Urinary bladder (tissue), 4 donors: ENCODE results near the gene SLC23A2. TPM values are rescaled to one million over a fixed set of nuclear protein-coding genes. Genes with fewer than 3 reads are reported as not detected.
A peak's percentile ranks its signal among the peaks of the same experiment; 100 is the strongest.

Source experiments
- DNase-seq: peaks from one replicate; pipeline ENCODE4 v3.0.0-alpha.2; 2015; ENCODE audit errors: extremely low spot score
- H3K27ac ChIP-seq: one replicate; pipeline ENCODE4 v1.5.1; 2013; ENCODE audit warnings: low read depth, mild to moderate bottlenecking, moderate library complexity
- H3K36me3 ChIP-seq: one replicate; pipeline ENCODE4 v1.6.1; 2013; ENCODE audit warnings: mild to moderate bottlenecking, moderate library complexity; ENCODE audit not compliant: insufficient read depth
- H3K4me1 ChIP-seq: one replicate; pipeline ENCODE4 v1.6.1; 2013; ENCODE audit warnings: mild to moderate bottlenecking, moderate library complexity; ENCODE audit not compliant: insufficient read depth
- H3K4me3 ChIP-seq: one replicate; pipeline ENCODE4 v1.5.1; 2013; ENCODE audit warnings: low read depth, low read length
- WGBS: extraction: QIAGEN DNeasy Blood & Tissue Kit; methylation state at CpG from one replicate; pipeline ENCODE4 v1.1.7; 2013; 5-methylcytosine and 5-hydroxymethylcytosine counted together
- polyA plus RNA-seq: library from polyadenylated mRNA; stranded (reverse); fragments of 200-250 nt; gene quantifications from one replicate; pipeline ENCODE4 v1.2.3, GENCODE V29; 2013
- total RNA-seq: library from RNA; depleted of rRNA; stranded (reverse); fragments of >200 nt; gene quantifications from one replicate; pipeline ENCODE4 v1.2.3, GENCODE V29; 2014
- donor health status: healthy with polysubstance abuse.
- donor health status: healthy.

The SLC23A2 gene
- total and polyA plus RNA-seq, 2 donors = 17.5 to 22.7 TPM

DNA sequence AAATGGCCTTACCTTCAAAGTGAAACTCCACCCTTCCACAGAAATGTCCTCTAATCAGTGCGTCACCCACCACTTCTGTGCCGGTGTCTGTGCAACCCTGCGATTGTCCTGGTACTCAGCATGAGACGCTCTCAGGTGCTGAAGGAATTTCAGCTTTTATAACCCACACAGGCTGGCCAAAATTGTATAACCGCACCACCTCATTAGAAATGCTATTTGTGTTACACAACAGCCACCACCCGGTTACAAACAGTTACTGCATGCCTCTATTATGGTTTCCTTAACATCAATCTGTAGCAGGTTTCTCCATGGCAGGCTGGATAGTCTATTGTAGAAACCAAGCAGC, 51.5 kb downstream of the SLC23A2 start:
- 41% methylated on average over 6 of the region's 6 CpGs for WGBS
- Histone ChIP-seq H3K36me3 (no peaks in the 10 kb centered on the region), H3K4me3 (no peak overlapping the region), H3K27ac (no peak overlapping the region), H3K4me1 (peaks cover 3% of the 10 kb centered on the region)
- no peak for DNase-seq

DNA sequence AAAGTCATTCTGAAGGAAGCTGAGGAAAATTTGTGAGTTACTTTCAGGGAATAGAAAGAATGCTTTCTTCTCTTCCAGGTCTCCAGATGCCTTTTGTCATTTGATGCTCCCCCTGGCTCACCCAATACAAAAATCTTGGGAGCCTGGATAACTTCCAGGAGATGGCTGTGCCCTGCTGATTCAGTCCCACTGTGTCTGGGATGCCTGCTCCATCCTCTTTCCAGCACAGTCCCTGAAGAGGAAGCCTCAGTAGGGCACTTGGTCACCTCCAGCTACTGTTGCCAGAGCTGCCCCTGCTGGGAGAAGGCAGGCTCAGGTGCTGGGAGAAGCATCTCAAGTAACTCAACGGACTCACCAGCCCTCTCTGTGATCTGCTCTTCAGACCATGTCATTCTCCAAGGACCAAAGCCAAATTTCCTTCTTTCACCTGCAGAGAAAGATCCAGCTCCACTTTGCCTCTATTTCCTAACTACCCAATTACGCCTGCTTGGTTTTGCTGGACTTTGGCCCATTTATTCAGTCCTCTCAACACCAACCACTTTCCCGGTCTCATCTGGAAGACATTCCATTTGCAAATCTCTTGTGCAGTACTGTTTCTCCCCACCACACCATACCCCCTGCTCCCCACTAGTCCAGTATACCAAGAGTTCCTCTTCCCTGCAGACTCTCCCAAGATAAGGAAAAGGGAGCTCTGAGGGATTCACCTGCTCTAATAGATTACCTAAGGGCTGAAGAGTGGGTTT, 53.3 kb downstream of the SLC23A2 start:
- Histone ChIP-seq H3K4me1 (peaks cover 3% of the 10 kb centered on the region), H3K27ac (no peak overlapping the region), H3K4me3 (no peak overlapping the region), H3K36me3 (no peaks in the 10 kb centered on the region)
- WGBS = 69% methylated on average over 3 of the region's 3 CpGs
- DNase-seq = no peak

DNA sequence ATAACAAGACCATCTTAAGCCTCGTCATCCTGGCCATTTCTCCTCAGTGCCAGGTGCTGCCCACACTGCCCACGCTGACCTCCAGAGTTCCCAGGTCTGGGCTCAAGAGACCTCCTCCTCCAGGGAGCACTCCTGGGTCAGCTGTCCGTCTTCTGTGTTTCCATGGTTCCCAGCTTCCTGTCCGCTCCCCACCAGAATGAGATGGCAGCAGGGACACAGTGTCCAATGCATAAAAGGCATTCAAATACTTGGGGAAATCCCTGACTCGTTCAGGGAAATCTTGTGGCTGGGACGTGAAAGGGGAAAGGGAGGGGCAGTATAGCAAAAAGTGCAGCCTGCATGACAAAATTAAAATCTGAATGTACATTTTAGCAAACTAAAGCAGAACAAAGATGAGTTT, 54.3 kb downstream of the SLC23A2 start:
- WGBS = 63% methylated on average over 6 of the region's 6 CpGs
- Histone ChIP-seq H3K36me3 (no peaks in the 10 kb centered on the region), H3K4me1 (peaks cover 3% of the 10 kb centered on the region), H3K27ac (no peak overlapping the region), H3K4me3 (no peak overlapping the region)
- no peak for DNase-seq

DNA sequence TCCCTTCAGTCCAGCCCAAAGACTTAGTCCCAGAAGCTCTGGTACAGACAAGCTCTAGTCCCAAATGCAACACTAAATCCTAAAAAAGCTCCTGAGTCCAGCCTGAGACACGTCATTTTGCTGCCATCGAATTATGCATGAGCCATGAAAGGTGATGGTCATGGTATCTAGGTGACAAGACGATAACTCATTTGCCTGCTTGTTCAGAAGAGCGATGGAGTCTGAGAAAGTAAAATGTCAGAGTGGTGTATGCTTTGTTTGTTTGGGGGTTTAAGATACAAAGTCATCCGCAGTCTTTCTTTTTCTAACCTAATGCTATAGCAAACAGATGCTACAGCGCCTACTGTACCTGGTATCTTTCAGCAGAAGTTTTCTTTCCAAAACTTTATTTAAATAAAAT, 54.7 kb downstream of the SLC23A2 start:
- no peaks in the 10 kb centered on the region for H3K36me3 ChIP-seq
- DNase-seq = no peak
- no peak overlapping the region for H3K4me3 ChIP-seq
- WGBS = 95% methylated on average over 6 of the region's 6 CpGs
- H3K4me1 ChIP-seq = peaks cover 3% of the 10 kb centered on the region
- H3K27ac ChIP-seq = no peak overlapping the region

DNA sequence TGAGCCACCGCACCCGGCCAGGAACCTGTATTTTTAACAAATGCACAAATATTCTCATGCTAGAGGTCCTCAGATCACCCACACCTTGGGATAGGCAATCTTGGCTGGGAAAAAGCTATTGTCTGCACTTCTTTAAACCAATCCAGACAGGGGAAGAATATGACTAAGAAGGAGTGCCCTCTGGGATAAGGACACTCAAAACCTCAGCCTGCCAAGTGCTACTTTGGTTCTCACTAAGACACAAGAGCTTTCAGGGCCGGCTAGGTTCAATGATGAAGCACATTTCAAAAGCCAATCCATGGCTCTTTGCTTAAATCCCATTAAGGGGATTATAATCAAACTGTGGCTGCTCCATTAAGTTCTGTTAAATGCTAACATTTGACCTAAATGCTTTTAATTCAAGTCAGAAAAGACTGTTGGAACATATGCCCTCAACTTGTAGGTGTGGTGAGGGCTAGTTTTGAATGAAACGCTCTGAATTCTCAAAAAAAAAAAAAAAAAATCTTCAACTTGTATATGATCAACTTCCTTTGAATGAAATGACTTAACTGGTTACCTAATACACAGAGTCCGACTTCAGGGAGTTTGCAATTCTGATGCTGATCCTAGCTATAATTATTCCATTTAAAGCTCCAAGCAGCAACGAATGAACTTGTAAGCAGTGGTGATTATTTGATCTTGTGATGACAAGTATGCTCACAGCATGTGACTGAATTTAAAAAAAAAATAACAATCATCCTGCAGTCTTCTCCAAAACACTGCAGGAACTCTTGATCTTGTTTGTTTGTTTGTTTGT, 56.6 kb downstream of the SLC23A2 start:
- no peak for DNase-seq
- Histone ChIP-seq H3K36me3 (no peaks in the 10 kb centered on the region), H3K27ac (no peak overlapping the region), H3K4me3 (no peak overlapping the region), H3K4me1 (peaks cover 3% of the 10 kb centered on the region)
- 58% methylated on average over 6 of the region's 6 CpGs for WGBS

DNA sequence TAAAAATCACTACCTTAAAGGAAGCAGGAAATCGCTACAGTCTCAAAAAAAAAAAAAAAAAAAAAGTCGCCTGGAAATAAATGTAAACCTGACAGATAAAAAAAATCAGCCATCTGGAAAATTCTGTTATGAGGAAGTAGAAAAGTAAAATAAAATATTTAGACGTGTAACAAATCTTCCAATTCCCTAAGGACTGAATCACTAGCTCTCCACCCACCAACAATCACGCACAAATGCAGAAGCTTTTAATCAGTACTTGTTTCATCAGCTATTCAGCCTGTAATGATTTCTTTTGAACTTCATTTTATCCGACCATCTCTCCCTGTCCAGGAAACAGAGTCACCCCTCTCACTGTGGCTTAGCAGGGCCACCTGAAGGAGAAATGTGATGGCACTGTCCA, 59.0 kb downstream of the SLC23A2 start:
- H3K27ac ChIP-seq = no peak overlapping the region
- WGBS = 11% methylated on average over 5 of the region's 5 CpGs

DNA sequence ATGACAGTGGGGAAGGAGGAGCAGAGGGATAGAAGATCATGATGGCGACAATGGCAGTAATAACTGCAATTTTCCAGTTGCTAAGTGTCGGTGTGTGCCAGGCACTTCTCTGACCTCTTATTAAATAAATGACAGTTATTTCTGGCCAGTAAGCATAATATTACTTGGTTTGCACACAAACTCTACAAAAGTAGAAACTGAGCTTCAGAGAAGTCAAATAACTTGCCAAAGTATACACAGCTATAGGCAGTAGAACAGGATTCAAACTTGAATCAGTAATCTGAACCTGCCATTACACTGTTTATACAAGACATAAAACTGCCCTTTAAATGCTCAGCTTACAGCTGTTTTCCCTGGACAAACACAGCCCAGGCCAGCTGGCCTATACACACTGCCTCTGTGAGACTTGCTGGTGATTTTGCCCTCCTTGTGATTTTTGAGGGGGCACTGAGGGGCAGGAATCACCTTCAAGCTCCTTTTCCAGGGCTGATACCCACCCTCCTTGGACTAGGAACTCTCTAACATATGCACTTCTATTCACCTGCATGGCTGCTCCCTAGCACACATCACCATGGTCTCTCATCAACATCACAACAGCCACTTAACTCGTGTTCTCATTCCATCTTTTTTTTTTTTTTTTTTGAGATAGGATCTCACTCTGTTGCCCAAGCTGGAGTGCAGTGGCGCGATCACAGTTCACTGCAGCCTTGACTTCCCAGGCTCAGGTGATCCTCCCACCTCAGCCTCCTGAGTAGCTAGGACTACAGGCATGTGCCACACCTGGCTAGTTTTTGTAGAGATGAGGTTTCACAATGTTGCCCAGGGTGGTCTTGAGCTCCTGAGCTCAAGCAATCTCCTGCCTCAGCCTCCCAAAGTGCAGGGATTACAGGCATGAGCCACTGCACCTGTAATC, 63.6 kb downstream of the SLC23A2 start:
- Histone ChIP-seq H3K36me3 (no peaks in the 10 kb centered on the region), H3K4me3 (no peak overlapping the region), H3K27ac (no peak overlapping the region), H3K4me1 (no peaks in the 10 kb centered on the region)
- no peak for DNase-seq
- 36% methylated on average over 5 of the region's 5 CpGs for WGBS

More for the DNA sequence above, 59.0 kb downstream of the SLC23A2 start:
- no peaks in the 10 kb centered on the region for H3K36me3 ChIP-seq
- DNase-seq = no peak
- no peaks in the 10 kb centered on the region for H3K4me1 ChIP-seq
- H3K4me3 ChIP-seq = no peak overlapping the region

DNA sequence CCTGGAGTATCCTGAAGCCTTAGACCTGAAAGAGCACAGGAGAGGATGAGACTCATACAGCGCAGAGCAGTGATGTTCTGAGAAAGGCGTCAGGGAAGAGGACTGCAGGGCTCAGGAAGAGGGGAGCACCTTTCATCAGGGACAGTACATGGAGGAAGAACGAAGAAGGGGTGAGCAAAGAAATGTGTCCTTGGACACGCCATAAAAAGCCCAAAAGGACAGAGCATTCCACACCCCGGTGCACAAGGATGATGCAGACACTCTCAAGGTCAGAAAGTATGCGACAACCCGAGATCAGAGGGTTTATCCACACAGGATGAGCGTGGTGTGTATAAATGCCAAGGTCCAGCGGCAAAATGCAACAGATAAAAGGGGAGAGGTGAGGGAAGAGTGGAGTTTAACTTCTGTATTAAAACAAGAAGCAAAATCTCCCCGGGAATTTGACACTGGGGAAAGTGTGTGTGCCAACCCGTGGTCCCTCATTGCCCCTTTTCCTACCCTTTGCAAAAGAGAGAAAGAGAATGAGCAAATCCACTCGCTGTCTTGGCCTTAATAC, 64.4 kb downstream of the SLC23A2 start:
- Histone ChIP-seq H3K36me3 (no peaks in the 10 kb centered on the region), H3K4me1 (no peaks in the 10 kb centered on the region), H3K27ac (no peak overlapping the region), H3K4me3 (no peak overlapping the region)
- DNase-seq = no peak
- WGBS = 57% methylated on average over 12 of the region's 12 CpGs

DNA sequence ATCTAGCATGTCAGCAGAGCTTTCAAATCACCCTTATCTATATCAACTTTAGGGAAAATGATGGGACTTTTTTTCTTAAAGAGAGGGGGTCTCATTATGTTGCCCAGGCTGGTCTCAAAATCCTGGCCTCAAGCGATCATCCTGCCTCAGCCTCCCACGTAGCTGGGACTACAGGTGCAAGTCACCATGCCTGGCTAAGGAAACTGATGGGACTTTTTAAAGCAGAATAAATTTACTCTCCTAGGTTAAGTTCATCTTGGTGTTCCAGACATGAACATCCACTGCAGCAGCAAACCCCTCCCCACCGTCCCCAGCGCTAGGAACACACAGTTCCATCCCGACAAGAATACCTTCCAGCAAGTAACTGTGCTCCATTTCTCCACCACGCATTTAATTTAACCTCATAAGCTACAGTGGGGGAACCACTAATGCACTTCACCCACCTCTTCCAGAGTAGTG, 64.9 kb downstream of the SLC23A2 start:
- 87% methylated on average over 6 of the region's 6 CpGs for WGBS
- no peak overlapping the region for H3K27ac ChIP-seq
- H3K4me1 ChIP-seq = peaks cover 1% of the 10 kb centered on the region
- no peak for DNase-seq
- H3K36me3 ChIP-seq = no peaks in the 10 kb centered on the region
- H3K4me3 ChIP-seq = no peak overlapping the region

DNA sequence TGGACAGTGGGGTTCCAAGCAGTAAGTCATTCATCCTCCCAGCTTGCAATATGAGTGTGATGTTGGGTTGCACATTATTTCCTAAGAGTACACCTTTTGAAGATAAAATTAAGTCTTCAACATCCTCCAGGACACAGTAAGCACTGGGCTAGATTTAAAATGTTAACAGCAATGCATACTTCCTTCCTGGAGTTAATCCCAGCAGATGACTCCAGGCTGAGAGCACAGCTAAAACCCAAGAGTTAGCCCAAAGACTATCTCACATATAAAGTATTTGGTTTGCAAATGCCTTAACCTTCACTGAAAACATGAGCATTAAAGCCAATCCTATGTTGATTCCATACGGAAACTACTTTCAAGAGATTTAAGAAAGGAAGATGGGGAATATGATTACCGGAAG, 69.2 kb downstream of the SLC23A2 start:
- Histone ChIP-seq H3K4me3 (no peak overlapping the region), H3K4me1 (peaks cover 2% of the 10 kb centered on the region), H3K27ac (no peak overlapping the region), H3K36me3 (no peaks in the 10 kb centered on the region)
- no peak for DNase-seq
- 57% methylated on average over 2 of the region's 2 CpGs for WGBS

DNA sequence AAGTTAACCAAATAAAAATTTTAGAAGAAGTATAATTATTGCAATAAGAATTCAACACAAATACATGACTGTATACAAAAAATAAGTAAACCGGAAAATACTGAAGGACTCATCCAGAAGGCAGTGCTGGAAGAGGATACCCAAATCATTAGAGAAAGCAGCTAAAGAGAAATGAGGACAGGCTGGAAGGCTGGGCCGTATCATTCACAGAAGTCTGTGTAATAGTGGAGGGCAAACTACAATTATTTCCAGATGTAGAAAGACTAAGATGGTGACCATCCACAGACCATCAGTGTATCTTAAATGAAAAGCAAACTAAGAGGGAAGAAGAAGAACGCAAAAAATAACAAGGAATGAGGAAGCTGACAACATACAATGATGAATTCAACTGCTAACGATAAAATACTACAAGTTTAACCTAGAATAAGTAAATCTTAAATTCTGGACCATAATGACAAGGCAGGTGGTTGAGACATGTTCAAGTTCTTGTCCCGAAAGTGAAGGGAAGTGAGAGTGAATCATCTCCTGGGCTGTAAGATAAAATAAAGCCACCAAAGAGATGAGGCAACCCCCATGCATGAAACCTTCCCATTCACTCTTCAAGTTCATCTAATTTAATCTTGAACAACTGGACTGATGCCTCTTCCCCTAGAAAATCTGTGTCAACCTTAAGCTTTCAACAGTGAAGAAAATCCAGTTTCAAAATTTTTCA, 71.5 kb downstream of the SLC23A2 start:
- no peak overlapping the region for H3K4me3 ChIP-seq
- WGBS = 86% methylated on average over 5 of the region's 5 CpGs
- peaks cover 2% of the 10 kb centered on the region for H3K4me1 ChIP-seq
- DNase-seq = no peak
- no peaks in the 10 kb centered on the region for H3K36me3 ChIP-seq
- no peak overlapping the region for H3K27ac ChIP-seq

DNA sequence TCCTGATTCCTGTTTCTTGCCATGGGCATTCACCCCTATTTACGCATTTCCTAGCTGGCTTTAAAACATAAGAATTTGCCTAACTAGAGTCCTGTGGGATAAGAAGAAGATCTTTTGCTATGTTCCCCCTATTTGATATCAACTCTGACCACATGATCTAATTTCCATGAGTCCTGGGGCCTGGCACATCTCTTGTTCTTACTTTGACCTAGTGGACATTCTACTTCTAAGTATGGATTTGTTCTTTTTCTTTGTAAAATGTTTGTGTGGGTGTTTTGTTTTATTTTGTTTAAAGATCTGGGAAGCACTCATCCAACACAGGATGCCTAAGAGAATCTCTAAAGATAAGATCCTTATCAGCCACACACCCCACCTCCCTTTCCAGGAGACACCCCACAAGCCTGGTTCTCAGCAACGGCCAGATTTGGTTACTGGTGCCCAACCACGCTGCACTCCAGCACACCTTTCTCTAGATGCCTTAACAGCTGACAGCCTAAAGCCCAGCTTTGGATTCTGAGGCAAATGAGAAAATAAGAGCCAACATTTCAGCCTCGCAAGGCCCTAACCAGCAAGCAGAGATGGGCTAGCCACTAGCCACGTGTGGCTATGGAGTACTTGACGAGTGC, 74.7 kb downstream of the SLC23A2 start:
- WGBS = 65% methylated on average over 6 of the region's 6 CpGs
- no peaks in the 10 kb centered on the region for H3K36me3 ChIP-seq
- no peak for DNase-seq
- H3K4me3 ChIP-seq = no peak overlapping the region
- H3K27ac ChIP-seq = peak overlapping the region; percentile 32
- peaks cover 2% of the 10 kb centered on the region for H3K4me1 ChIP-seq
